A673 (cell line): ENCODE data around the gene EIF5. TPM values are rescaled to one million over a fixed set of nuclear protein-coding genes. Genes with fewer than 3 reads are reported as not detected.
A peak's percentile ranks its signal among the peaks of the same experiment; 100 is the strongest.

Source experiments
- BruUV-seq: library from RNA; stranded (reverse); fragments of 400-500 nt; replicated peaks from 2 replicates; lab custom pipeline; 2021; lab: Mats Ljungman, UMichigan
- CTCF ChIA-PET: fragments of 300-600 bp; sonication (Branson Sonifier 250); formaldehyde crosslinking; loops from one replicate; lab custom pipeline; 2022; ENCODE audit warnings: antibody characterized with exemption; lab: Charles Lee
- POLR2A ChIA-PET: fragments of 300-600 bp; sonication (Branson Sonifier 250); formaldehyde crosslinking; loops from one replicate; lab custom pipeline; 2022; ENCODE audit warnings: antibody characterized with exemption; ENCODE audit not compliant: low non-redundant PET; lab: Charles Lee
- DNase-seq: peaks from one replicate; pipeline ENCODE4 v3.0.0-alpha.2; 2015; ENCODE audit warnings: low spot score
- H3K27ac ChIP-seq: fragments of 200-600 bp; sonication (generic); 2 replicates; pipeline ENCODE4 v1.5.1; 2016; ENCODE audit warnings: mixed run types, low read depth, mild to moderate bottlenecking, mixed read lengths, antibody characterized with exemption, low read length; ENCODE audit not compliant: poor library complexity, severe bottlenecking
- H3K27me3 ChIP-seq: fragments of 200-600 bp; sonication (generic); replicated peaks from 2 replicates; pipeline ENCODE4 v1.6.1; 2017; ENCODE audit warnings: mixed run types, low read depth, mild to moderate bottlenecking, mixed read lengths, antibody characterized with exemption, low read length; ENCODE audit not compliant: insufficient read depth, poor library complexity
- H3K36me3 ChIP-seq: fragments of 200-600 bp; sonication (generic); 2 replicates; pipeline ENCODE4 v1.6.1; 2016; ENCODE audit warnings: mixed run types, mild to moderate bottlenecking, mixed read lengths, antibody characterized with exemption, low read length; ENCODE audit not compliant: insufficient read depth, poor library complexity, severe bottlenecking
- H3K4me1 ChIP-seq: fragments of 200-600 bp; sonication (generic); 2 replicates; pipeline ENCODE4 v1.6.1; 2017; ENCODE audit warnings: mixed run types, mild to moderate bottlenecking, mixed read lengths, antibody characterized with exemption, low read length; ENCODE audit not compliant: insufficient read depth, poor library complexity, severe bottlenecking
- H3K4me3 ChIP-seq: fragments of 200-600 bp; sonication (generic); 2 replicates; pipeline ENCODE4 v1.5.1; 2016; ENCODE audit warnings: low read depth, mixed run types, mild to moderate bottlenecking, mixed read lengths, low read length; ENCODE audit not compliant: poor library complexity, severe bottlenecking
- H3K9me3 ChIP-seq: fragments of 200-600 bp; sonication (generic); 2 replicates; pipeline ENCODE4 v1.6.1; 2016; ENCODE audit warnings: mixed run types, low read depth, mild to moderate bottlenecking, mixed read lengths, antibody characterized with exemption, low read length; ENCODE audit not compliant: poor library complexity, severe bottlenecking
- CTCF ChIP-seq: fragments of 300-800, 200-600 bp; sonication (generic); conservative IDR thresholded peaks from 2 replicates; pipeline ENCODE4 v1.5.1; 2017; ENCODE audit warnings: low read depth, mild to moderate bottlenecking, antibody characterized with exemption, low read length, moderate library complexity, mixed read lengths
- EZH2 ChIP-seq: fragments of 200-600 bp; sonication (generic); IDR thresholded peaks from 2 replicates; pipeline ENCODE4 v1.6.1; 2017; ENCODE audit warnings: borderline replicate concordance, low read depth, mild to moderate bottlenecking, mixed read lengths, antibody characterized with exemption, low read length; ENCODE audit not compliant: poor library complexity, severe bottlenecking
- intact Hi-C: fragments of 100-400 bp; cut with micrococcal nuclease; formaldehyde crosslinking; loops from one replicate; pipeline ENCODE4 v1.10.0; 2022; ENCODE audit not compliant: unreplicated experiment
- total RNA-seq: library from RNA; stranded (reverse); gene quantifications from 2 replicates; pipeline ENCODE4 v1.2.3, GENCODE V29; 2021

The EIF5 gene
- total RNA-seq, 1 experiment from 2014 or later, result 446 TPM

- DNase-seq, result no peak
- POLR2A ChIA-PET, result no interaction called here
- H3K36me3 ChIP-seq, result no peaks in the 10 kb centered on the region
- BruUV-seq, result no TSS peak
- no peaks in the 10 kb centered on the region for H3K9me3 ChIP-seq
- no peak overlapping the region for H3K27ac ChIP-seq
- TF ChIP-seq EZH2 (no peak), CTCF (peak; percentile 30; the same call in 1 of the 2 replicates)
- H3K4me1 ChIP-seq, result no peaks in the 10 kb centered on the region
- H3K4me3 ChIP-seq, result no peak overlapping the region
- H3K27me3 ChIP-seq, result no peaks in the 10 kb centered on the region
- CTCF ChIA-PET, result interaction anchor here (0.6 kb wide), 1 partner anchor 32 kb away, joined by 3 read pairs; no protein-coding TSS in a partner anchor
- intact Hi-C loops, result no loop called here
These were observed 37.0 kb upstream of the EIF5 start for GRCh38 chr14:103296987-103297386.

- intact Hi-C loops, result no loop called here
- Histone ChIP-seq H3K4me3 (no peak overlapping the region), H3K36me3 (no peaks in the 10 kb centered on the region), H3K27me3 (no peaks in the 10 kb centered on the region), H3K9me3 (no peaks in the 10 kb centered on the region), H3K27ac (no peak overlapping the region), H3K4me1 (peaks cover 7% of the 10 kb centered on the region)
- DNase-seq, result no peak
- BruUV-seq, result no TSS peak
- no peak for TF ChIP-seq CTCF
- TF ChIP-seq EZH2, result no peak
- ChIA-PET POLR2A (no interaction called here), CTCF (no interaction called here)
These were observed 35.4 kb upstream of the EIF5 start for GRCh38 chr14:103298620-103299019.

GRCh38 chr14:103301512-103302354 is 32.3 kb upstream of the EIF5 start:
- no peak overlapping the region for H3K4me3 ChIP-seq
- peaks cover 3% of the 10 kb centered on the region for H3K9me3 ChIP-seq
- CTCF ChIA-PET, result no interaction called here
- H3K27me3 ChIP-seq, result no peaks in the 10 kb centered on the region
- intact Hi-C loops, result no loop called here
- no peaks in the 10 kb centered on the region for H3K36me3 ChIP-seq
- POLR2A ChIA-PET, result interaction anchor here (0.6 kb wide), 1 partner anchor 30 kb away, joined by 5 read pairs; no protein-coding TSS in a partner anchor
- peaks cover 7% of the 10 kb centered on the region for H3K4me1 ChIP-seq
- H3K27ac ChIP-seq, result no peak overlapping the region
- TF ChIP-seq EZH2 (no peak), CTCF (no peak)
- no TSS peak for BruUV-seq
- DNase-seq, result no peak
